Uterus (tissue), 2 donors: Measurements from ENCODE around the gene MAP3K4.

Source experiments
- CTCF ChIP-seq, 4 experiments: fragments of 200-600 bp in 2 of 4; fragments of 450-650 bp in 2 of 4; sonication (generic) in 2 of 4; IDR thresholded peaks; one replicate each; pipeline ENCODE4 v1.5.1; 2016 to 2019; ENCODE audit warnings: antibody characterized with exemption in 4 of 4, mild to moderate bottlenecking in 2 of 4, moderate library complexity in 1 of 4
- POLR2A ChIP-seq, 2 donors: fragments of 450-650 bp; IDR thresholded peaks; one replicate each; pipeline ENCODE4 v1.6.1; 2016; ENCODE audit warnings: antibody characterized with exemption in 2 of 2, mild to moderate bottlenecking in 1 of 2, moderate library complexity in 1 of 2

- no peak for TF ChIP-seq CTCF (IDR thresholded peaks at IDR 0.05)
- TF ChIP-seq POLR2A (IDR thresholded peaks at IDR 0.05), result no peak
Measured at GRCh38 chr6:161164182-161164625, 172.6 kb downstream of the MAP3K4 start.
